Body of pancreas (tissue), 4 donors: ENCODE data around the gene NPC2.

Source experiments
- POLR2A ChIP-seq, 3 donors: fragments of 450-650 bp; IDR thresholded peaks; one replicate each; pipeline ENCODE4 v1.6.1; 2016; ENCODE audit warnings: antibody characterized with exemption in 3 of 3, mild to moderate bottlenecking in 2 of 3
- TF ChIP-seq, protein P1 (sequence below), 7 experiments: fragments of 450-650 bp in 4 of 7; fragments of 200-600 bp in 3 of 7; sonication (generic) in 3 of 7; IDR thresholded peaks; one replicate each; pipeline ENCODE4 v1.5.1; 2016 to 2019; ENCODE audit warnings: antibody characterized with exemption in 7 of 7

DNA sequence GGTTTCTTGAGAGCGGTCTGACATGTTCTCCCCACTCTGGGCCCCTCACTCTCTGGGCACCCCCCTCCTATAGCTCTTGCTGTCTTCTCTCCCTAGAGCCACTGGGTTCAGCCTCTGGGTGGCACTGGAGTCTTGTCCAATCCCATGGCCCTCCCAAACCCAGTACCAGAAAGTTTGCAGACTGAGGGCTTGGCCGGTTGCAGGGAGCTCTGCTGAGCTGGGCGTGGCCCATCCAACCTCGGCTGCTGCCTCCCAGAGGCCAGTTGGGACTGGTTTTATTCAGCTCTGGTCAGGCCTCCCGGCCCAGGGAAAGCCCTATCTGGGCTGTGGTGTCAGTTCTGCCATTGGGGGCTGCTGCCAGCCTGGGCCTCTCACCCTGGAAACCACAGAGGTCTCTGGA lies 38.4 kb upstream of the NPC2 start:
- TF ChIP-seq, protein P1, sequence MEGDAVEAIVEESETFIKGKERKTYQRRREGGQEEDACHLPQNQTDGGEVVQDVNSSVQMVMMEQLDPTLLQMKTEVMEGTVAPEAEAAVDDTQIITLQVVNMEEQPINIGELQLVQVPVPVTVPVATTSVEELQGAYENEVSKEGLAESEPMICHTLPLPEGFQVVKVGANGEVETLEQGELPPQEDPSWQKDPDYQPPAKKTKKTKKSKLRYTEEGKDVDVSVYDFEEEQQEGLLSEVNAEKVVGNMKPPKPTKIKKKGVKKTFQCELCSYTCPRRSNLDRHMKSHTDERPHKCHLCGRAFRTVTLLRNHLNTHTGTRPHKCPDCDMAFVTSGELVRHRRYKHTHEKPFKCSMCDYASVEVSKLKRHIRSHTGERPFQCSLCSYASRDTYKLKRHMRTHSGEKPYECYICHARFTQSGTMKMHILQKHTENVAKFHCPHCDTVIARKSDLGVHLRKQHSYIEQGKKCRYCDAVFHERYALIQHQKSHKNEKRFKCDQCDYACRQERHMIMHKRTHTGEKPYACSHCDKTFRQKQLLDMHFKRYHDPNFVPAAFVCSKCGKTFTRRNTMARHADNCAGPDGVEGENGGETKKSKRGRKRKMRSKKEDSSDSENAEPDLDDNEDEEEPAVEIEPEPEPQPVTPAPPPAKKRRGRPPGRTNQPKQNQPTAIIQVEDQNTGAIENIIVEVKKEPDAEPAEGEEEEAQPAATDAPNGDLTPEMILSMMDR (IDR thresholded peaks at IDR 0.05): no peak
- TF ChIP-seq POLR2A (IDR thresholded peaks at IDR 0.05): no peak
